AG09309 (cell line): ENCODE data around the gene CYB561.
A peak's percentile ranks its signal among the peaks of the same experiment; 100 is the strongest.

ENCODE experiments used
- DNase-seq: peaks from one replicate; pipeline ENCODE4 v3.0.0-alpha.2; 2010; ENCODE audit warnings: low read depth
- H3K4me3 ChIP-seq: 2 replicates; pipeline ENCODE4 v1.5.1; 2011; ENCODE audit warnings: mild to moderate bottlenecking, low read depth, low read length, moderate library complexity; ENCODE audit not compliant: control insufficient read depth
- CTCF ChIP-seq: IDR thresholded peaks from 2 replicates; pipeline ENCODE4 v1.5.1; 2011; ENCODE audit warnings: mild to moderate bottlenecking, low read depth, low read length, inconsistent platforms; ENCODE audit not compliant: insufficient read depth, control insufficient read depth; ENCODE audit errors: missing control alignments

Gene CYB561

GRCh38 chr17:63451150-63451549, 5.0 kb upstream of the CYB561 start:
- DNase-seq, result no peak
- H3K4me3 ChIP-seq, result no peak overlapping the region
- no peak for TF ChIP-seq CTCF

GRCh38 chr17:63450551-63450950, 4.4 kb upstream of the CYB561 start:
- H3K4me3 ChIP-seq, result no peak overlapping the region
- TF ChIP-seq CTCF, result no peak
- no peak for DNase-seq

- H3K4me3 ChIP-seq, result no peak overlapping the region
- no peak for DNase-seq
- no peak for TF ChIP-seq CTCF
These were observed 2.5 kb upstream of the CYB561 start for GRCh38 chr17:63448655-63449054.

- no peak for DNase-seq
- no peak overlapping the region for H3K4me3 ChIP-seq
- no peak for TF ChIP-seq CTCF
These were observed 1.4 kb upstream of the CYB561 start for GRCh38 chr17:63447471-63448009.

GRCh38 chr17:63446753-63447470, 806 bp upstream of the CYB561 start:
- no peak for DNase-seq
- H3K4me3 ChIP-seq, result peak overlapping the region; percentile 49

GRCh38 chr17:63445571-63445953, 544 bp downstream of the CYB561 start:
- DNase-seq, result no peak
- TF ChIP-seq CTCF, result no peak
- peak overlapping the region; percentile 49 for H3K4me3 ChIP-seq

More at GRCh38 chr17:63446753-63447470, 806 bp upstream of the CYB561 start:
- TF ChIP-seq CTCF, result peak; percentile 30
